GM23248 (cell line): Measurements from ENCODE around the gene RPL39L.

Experiments used
- EZH2 ChIP-seq: fragments of 200-600 bp; sonication (generic); IDR thresholded peaks from 2 replicates; pipeline ENCODE4 v1.6.1; 2018; ENCODE audit warnings: antibody characterized with exemption, mild to moderate bottlenecking; ENCODE audit not compliant: insufficient read depth, poor library complexity, severe bottlenecking
- EZH2phosphoT487 ChIP-seq: fragments of 200-600 bp; sonication (generic); IDR thresholded peaks from 2 replicates; pipeline ENCODE4 v1.6.1; 2018; ENCODE audit warnings: antibody characterized with exemption, moderate library complexity, mild to moderate bottlenecking, low read depth; ENCODE audit not compliant: insufficient read depth

DNA sequence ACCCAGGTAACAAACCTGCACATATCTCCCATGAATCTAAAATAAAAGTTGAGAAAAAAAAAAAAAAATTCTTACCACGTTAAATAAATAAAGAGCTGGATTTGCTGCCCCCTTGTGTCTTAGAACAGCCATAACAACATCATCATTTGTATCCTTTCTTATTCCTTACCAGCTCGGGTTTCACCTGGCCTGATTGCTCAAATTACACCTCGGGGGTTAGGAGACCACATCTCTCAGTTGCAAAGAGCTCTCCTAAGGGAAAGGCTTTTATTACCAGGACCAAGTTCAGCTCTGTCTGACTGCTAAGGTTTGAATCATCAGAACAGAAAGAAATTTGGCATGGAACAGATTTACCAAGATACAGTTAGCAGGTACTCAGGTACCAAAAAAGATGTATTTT lies 25.8 kb upstream of the RPL39L start:
- no peak for TF ChIP-seq EZH2
- no peak for TF ChIP-seq EZH2phosphoT487
